Activated CD8-positive, alpha-beta memory T cell treated with anti-CD3 and anti-CD28 coated beads, Interleukin-2, amount 10 ng/mL, durations not matched to agents 7 days and 5 days (primary cell): ENCODE data around the gene RBM5. TPM values are rescaled to one million over a fixed set of nuclear protein-coding genes. Genes with fewer than 3 reads are reported as not detected.

Experiments
- ATAC-seq: fragments of 150-1000 bp; cut with Tn5 transposase; one replicate; pipeline ENCODE4 v1.10.0; 2021; ENCODE audit warnings: moderate library complexity
- CTCF ChIA-PET: fragments of 350-600 bp; sonication (Branson Sonifier 250); formaldehyde crosslinking; loops from one replicate; lab custom pipeline; 2021; ENCODE audit warnings: antibody characterized with exemption; lab: Charles Lee
- DNase-seq: peaks from one replicate; pipeline ENCODE4 v3.0.0-alpha.2; 2020
- H3K27ac Mint-ChIP-seq: one replicate; pipeline ENCODE4 v1.8.0; 2021; ENCODE audit warnings: mild to moderate bottlenecking, mixed read lengths
- H3K27me3 Mint-ChIP-seq: one replicate; pipeline ENCODE4 v1.8.0; 2021; ENCODE audit warnings: mixed read lengths
- H3K36me3 Mint-ChIP-seq: one replicate; pipeline ENCODE4 v1.8.0; 2021; ENCODE audit warnings: mild to moderate bottlenecking, mixed read lengths
- H3K4me1 Mint-ChIP-seq: one replicate; pipeline ENCODE4 v1.8.0; 2021; ENCODE audit warnings: mixed read lengths
- H3K4me3 Mint-ChIP-seq: one replicate; pipeline ENCODE4 v1.8.0; 2021; ENCODE audit warnings: mild to moderate bottlenecking, moderate library complexity, mixed read lengths
- H3K9me3 Mint-ChIP-seq: one replicate; pipeline ENCODE4 v1.8.0; 2022; ENCODE audit warnings: low read depth, mixed read lengths
- total RNA-seq, 2 experiments: library from RNA; stranded (reverse); gene quantifications; one replicate each; pipeline ENCODE4 v1.2.3, GENCODE V29; 2021

Gene RBM5
- total RNA-seq, 2 experiments from 2014 or later, result 176 to 202 TPM

DNA sequence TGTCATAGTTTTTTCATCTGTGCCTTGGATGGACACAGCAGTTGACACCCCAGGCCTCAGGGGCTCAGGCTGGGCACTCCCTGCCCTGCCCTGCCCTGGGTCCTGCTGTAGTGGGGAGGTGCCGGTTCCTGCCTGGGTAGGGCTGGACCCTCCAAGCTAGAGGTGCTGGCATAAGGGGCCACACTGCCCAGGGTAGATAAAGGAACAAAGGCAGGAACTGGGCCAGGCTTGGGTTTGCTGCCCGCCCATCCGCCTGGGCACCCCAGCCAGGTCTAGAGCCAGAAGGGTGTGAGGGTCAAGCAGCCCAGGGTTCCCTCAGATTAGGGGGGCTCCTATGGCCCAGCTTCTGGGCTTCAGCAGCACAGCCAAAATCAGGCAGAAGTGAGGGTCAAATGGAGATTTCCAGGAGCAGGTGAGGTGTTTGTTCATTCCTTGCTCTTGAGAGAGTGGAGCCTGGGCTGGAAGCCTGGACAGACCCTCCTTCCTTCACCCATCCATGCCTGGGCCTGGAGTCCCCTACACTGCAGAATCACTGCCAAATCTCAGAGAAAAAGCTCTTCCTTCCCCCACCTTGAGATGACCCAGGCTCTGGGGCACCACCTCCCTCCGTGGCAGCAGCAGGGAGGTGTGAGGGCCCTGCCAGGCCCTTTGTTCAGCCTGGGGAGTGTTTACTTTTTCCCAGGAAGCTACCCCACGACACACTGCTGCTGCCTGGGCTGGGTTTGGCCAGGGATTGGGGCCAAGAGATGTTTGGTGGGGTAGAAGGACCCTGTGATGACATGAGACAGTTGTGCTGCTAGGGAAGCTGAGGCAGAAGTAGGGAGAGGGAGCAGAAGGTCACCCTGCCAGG is 73.5 kb downstream of the RBM5 start:
- Mint-ChIP-seq H3K9me3 (no peaks in the 10 kb centered on the region), H3K27me3 (peaks cover 10% of the 10 kb centered on the region), H3K27ac (no peak overlapping the region), H3K36me3 (no peaks in the 10 kb centered on the region), H3K4me1 (no peaks in the 10 kb centered on the region), H3K4me3 (no peak overlapping the region)
- no peak for ATAC-seq
- CTCF ChIA-PET, result no interaction called here
- DNase-seq, result no peak

DNA sequence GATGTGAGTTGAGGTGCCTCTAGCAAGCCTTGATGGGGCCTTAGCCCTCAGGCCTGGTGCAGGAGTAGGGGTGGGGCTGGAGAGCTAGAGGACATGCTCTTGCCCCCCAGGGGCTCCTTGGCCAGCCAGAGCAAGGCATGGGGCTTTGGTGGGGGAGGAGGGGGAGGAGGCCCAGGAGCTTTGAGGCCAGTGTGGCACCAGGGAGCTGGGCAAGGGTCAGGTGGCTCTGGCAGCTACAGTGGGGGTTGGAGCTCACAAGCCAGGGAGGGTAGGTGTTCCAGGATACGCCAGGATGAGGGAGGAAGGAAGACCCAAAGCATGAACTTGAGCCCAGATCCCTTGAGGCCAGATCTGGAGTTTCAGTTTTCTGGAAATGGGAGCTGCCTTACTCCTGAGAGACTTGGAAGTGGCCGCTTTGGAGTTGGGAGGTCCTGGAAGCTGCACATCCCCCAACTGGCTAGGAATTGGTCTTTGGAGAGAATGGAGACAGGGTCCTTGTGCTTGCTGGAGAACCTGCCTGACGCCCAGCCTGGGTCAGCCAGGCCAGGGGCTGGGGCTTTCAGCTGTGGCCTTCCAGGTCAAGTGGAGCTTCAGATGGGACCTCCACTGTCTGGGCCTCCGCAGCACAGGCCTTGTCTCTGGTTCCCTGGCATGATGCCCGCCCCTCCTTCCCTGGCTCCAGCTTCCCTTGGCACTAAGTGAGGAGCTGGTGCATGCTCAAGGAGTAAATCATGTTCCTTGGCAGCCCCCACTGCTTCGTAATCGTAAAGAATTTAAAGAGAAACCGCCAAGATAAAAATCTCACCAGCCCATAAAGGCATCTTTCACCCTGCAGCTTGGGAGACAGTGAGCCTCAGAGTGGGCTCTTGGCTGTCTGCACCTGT is 75.1 kb downstream of the RBM5 start:
- H3K27ac Mint-ChIP-seq, result no peak overlapping the region
- peaks cover 2% of the 10 kb centered on the region for H3K27me3 Mint-ChIP-seq
- DNase-seq (no peak), ATAC-seq (no peak)
- H3K4me1 Mint-ChIP-seq, result no peaks in the 10 kb centered on the region
- H3K9me3 Mint-ChIP-seq, result no peaks in the 10 kb centered on the region
- CTCF ChIA-PET, result interaction anchor here (0.7 to 1.4 kb wide), 7 partner anchors 10 to 62 kb away, joined by 3 to 7 read pairs (median 3); no protein-coding TSS in a partner anchor
- H3K36me3 Mint-ChIP-seq, result no peaks in the 10 kb centered on the region
- H3K4me3 Mint-ChIP-seq, result no peak overlapping the region

DNA sequence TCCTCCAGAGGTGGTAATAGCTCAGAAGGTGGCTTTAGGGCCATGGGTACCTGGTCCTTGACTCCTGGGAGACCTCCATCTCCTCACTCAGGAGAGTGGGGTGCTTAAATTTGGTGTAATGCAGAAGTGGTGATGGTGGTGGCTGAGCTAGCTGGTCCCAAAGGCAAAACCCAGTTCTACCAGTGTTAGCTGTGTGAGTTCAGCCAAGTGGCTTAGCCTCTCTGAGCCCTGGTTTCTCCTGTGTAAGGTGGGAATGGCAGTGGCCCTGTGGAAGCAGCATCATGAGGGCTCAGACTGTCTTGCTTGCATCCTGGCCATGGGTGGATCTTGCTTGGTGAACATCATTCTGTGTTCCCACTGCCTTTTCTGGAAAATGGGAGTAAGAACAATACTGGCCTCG is 75.8 kb downstream of the RBM5 start:
- no peaks in the 10 kb centered on the region for H3K36me3 Mint-ChIP-seq
- ATAC-seq (no peak), DNase-seq (no peak)
- H3K27me3 Mint-ChIP-seq, result no peaks in the 10 kb centered on the region
- no peak overlapping the region for H3K4me3 Mint-ChIP-seq
- CTCF ChIA-PET, result interaction anchor here (0.7 to 1.4 kb wide), 6 partner anchors 10 to 61 kb away, joined by 3 to 7 read pairs (median 3); no protein-coding TSS in a partner anchor
- H3K4me1 Mint-ChIP-seq, result no peaks in the 10 kb centered on the region
- no peak overlapping the region for H3K27ac Mint-ChIP-seq
- no peaks in the 10 kb centered on the region for H3K9me3 Mint-ChIP-seq

DNA sequence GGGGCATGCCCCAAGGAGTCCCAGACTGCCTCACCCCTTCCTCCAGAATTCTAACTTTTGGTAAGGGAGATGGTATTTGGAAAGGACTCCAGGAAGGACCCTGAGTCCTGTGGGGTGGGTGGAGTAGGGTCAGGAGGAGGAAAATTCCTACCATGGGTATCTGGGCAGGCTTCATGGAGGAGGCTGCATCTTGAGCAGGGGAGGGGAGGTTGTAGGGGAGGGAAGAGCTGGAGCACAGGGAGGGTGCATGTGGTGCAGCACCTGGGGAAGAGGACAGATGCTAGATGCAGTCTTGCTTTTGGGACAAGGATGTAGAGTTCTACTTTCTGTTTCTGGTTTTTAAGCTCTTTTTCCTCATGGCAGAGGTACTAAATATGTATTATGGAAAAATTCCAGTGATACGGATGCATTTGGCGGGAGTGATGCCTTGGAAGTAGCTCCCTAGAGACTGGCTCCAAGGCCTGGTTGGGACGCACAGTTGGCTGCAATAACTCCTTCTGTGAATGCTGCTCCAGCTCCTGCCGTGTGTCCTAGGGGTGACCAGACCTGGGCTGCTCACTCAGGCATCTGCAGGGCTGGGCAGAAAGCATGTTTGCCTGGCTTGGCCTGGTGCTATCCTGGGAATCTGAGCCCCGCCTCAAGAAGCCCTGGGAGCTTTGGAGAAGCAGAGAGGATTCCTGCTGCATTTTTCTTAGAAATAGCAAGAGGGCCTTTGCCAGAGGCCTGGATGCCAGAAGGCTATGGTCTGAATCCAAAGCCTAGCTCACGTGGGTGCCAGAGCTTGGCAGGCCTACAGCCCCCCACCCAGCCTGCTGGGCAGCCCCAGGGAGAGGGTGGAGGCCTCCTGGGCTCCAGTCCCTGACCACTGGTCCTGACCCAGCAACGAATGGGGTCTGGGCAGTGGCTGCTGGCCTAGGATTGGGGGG is 76.5 kb downstream of the RBM5 start:
- Mint-ChIP-seq H3K4me3 (no peak overlapping the region), H3K9me3 (no peaks in the 10 kb centered on the region), H3K27ac (no peak overlapping the region)

GRCh38 chr3:50165910-50166538 is 77.3 kb downstream of the RBM5 start:
- ATAC-seq (no peak), DNase-seq (no peak)
- no peak overlapping the region for H3K27ac Mint-ChIP-seq
- no peaks in the 10 kb centered on the region for H3K27me3 Mint-ChIP-seq
- H3K36me3 Mint-ChIP-seq, result no peaks in the 10 kb centered on the region
- H3K9me3 Mint-ChIP-seq, result no peaks in the 10 kb centered on the region
- no peaks in the 10 kb centered on the region for H3K4me1 Mint-ChIP-seq
- no peak overlapping the region for H3K4me3 Mint-ChIP-seq
- CTCF ChIA-PET, result no interaction called here

More for the DNA sequence above, 76.5 kb downstream of the RBM5 start:
- no peaks in the 10 kb centered on the region for H3K4me1 Mint-ChIP-seq
- ATAC-seq, result no peak
- CTCF ChIA-PET, result interaction anchor here (1.2 kb wide), 1 partner anchor 29 kb away, joined by 5 read pairs; no protein-coding TSS in a partner anchor
- no peaks in the 10 kb centered on the region for H3K27me3 Mint-ChIP-seq
- no peaks in the 10 kb centered on the region for H3K36me3 Mint-ChIP-seq
- no peak for DNase-seq

- ATAC-seq, result no peak
- Mint-ChIP-seq H3K4me1 (no peaks in the 10 kb centered on the region), H3K4me3 (no peak overlapping the region), H3K27me3 (no peaks in the 10 kb centered on the region), H3K36me3 (no peaks in the 10 kb centered on the region), H3K27ac (no peak overlapping the region), H3K9me3 (no peaks in the 10 kb centered on the region)
- CTCF ChIA-PET, result no interaction called here
- DNase-seq, result no peak
Measured at GRCh38 chr3:50166620-50167019, 77.9 kb downstream of the RBM5 start.

DNA sequence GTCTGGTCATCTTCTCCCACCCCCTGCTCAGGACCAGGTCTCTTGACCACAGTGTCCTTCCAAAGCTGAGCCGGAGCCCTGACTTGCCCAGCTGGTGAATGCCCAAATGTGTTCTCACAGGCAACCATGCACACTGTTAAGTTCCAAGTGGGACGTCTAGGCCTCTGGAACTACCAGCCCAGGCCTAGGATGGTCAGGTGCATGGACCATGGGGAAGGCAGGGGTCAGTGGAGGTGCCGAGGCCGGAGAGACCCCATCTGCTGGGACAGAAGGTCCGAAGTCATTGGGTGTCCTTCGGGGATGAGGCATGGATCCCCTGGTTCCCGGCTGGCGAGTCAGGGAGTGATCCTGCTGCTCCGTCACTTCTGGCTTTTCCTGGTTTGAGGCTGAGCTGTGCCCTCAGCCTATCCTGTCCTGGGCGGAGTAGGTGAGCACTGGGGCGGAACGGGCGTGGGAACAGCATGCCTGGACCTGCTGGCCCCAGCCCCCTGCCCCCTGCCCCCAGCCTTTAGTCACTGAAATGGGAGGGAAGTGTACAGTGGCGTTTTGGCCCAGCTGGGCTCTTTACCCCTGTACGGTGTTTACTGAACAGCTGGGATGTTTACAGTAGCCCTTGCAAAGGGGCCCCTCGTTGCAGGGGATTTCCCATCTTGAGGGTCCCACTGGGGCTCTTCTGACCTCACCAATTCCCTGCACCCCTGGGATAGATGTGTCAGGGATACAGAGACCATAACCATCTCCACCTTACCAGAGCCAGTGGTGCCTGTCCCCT is 78.5 kb downstream of the RBM5 start:
- ATAC-seq, result no peak
- H3K27ac Mint-ChIP-seq, result no peak overlapping the region
- H3K9me3 Mint-ChIP-seq, result no peaks in the 10 kb centered on the region
- H3K4me1 Mint-ChIP-seq, result no peaks in the 10 kb centered on the region
- no peak for DNase-seq
- CTCF ChIA-PET, result no interaction called here
- no peaks in the 10 kb centered on the region for H3K36me3 Mint-ChIP-seq
- H3K4me3 Mint-ChIP-seq, result no peak overlapping the region
- no peaks in the 10 kb centered on the region for H3K27me3 Mint-ChIP-seq

DNA sequence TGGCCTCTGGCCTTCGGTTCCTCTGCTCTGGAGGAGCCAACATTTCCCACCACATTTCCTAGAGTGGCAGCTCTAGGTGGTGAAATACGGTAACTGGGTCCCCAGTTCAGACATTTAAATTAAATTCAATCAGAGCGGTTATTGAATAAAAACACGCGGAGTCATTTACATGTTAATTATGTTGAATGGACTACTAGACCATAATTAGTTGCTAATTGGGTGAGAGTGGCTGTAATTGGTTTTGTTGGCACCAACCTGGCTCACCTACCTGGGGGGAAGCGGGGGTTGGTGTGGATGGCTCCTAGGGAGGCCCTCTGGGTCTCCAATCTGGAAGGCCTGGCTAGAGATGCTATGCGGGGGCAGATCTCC is 79.1 kb downstream of the RBM5 start:
- H3K27ac Mint-ChIP-seq, result no peak overlapping the region
- no peaks in the 10 kb centered on the region for H3K36me3 Mint-ChIP-seq
- ATAC-seq (no peak), DNase-seq (no peak)
- CTCF ChIA-PET, result no interaction called here
- no peaks in the 10 kb centered on the region for H3K4me1 Mint-ChIP-seq
- H3K9me3 Mint-ChIP-seq, result no peaks in the 10 kb centered on the region
- H3K27me3 Mint-ChIP-seq, result no peaks in the 10 kb centered on the region
- H3K4me3 Mint-ChIP-seq, result no peak overlapping the region

GRCh38 chr3:50168388-50168787 is 79.7 kb downstream of the RBM5 start:
- Mint-ChIP-seq H3K27ac (no peak overlapping the region), H3K27me3 (no peaks in the 10 kb centered on the region), H3K36me3 (no peaks in the 10 kb centered on the region), H3K9me3 (no peaks in the 10 kb centered on the region), H3K4me3 (no peak overlapping the region), H3K4me1 (peaks cover under 1% of the 10 kb centered on the region)
- DNase-seq (no peak), ATAC-seq (no peak)
- CTCF ChIA-PET, result interaction anchor here (1.0 kb wide), 1 partner anchor 10 kb away, joined by 3 read pairs; no protein-coding TSS in a partner anchor
